Embryonic facial prominence (tissue), 1 donor: ENCODE results near the gene KCND2.
"Not testable (repeated sequence)": the region's sequence is repeated elsewhere in the genome, so short reads cannot be mapped to it uniquely, and the experiment has no call there.

Experiments used
- DNase-seq: peaks from one replicate; pipeline ENCODE4 v3.0.0-alpha.2; 2016; ENCODE audit errors: extremely low spot score

The KCND2 gene

GRCh38 chr7:120743128-120743527 is 470.2 kb downstream of the KCND2 start:
- no peak for DNase-seq

- DNase-seq = no peak
These were observed 487.1 kb downstream of the KCND2 start for GRCh38 chr7:120760050-120760449.

GRCh38 chr7:120760851-120761250 is 487.9 kb downstream of the KCND2 start:
- DNase-seq = no peak

GRCh38 chr7:120770206-120770605 is 497.2 kb downstream of the KCND2 start:
- no peak for DNase-seq

GRCh38 chr7:120774481-120774880 is 501.5 kb downstream of the KCND2 start:
- no peak for DNase-seq

- no peak for DNase-seq
These were observed 502.8 kb downstream of the KCND2 start for GRCh38 chr7:120775755-120776154.

GRCh38 chr7:120779078-120779477 is 506.1 kb downstream of the KCND2 start:
- DNase-seq = not testable (repeated sequence)

- DNase-seq = not testable (repeated sequence)
These were observed 507.5 kb downstream of the KCND2 start for GRCh38 chr7:120780451-120780850.

GRCh38 chr7:120780938-120781337 is 508.0 kb downstream of the KCND2 start:
- no peak for DNase-seq

GRCh38 chr7:120781924-120782323 is 508.9 kb downstream of the KCND2 start:
- not testable (repeated sequence) for DNase-seq

- no peak for DNase-seq
These were observed 510.3 kb downstream of the KCND2 start for GRCh38 chr7:120783273-120783672.

- no peak for DNase-seq
These were observed 510.7 kb downstream of the KCND2 start for GRCh38 chr7:120783721-120784120.

- DNase-seq = no peak
These were observed 512.1 kb downstream of the KCND2 start for GRCh38 chr7:120785095-120785494.

GRCh38 chr7:120792091-120792860 is 519.3 kb downstream of the KCND2 start:
- DNase-seq = no peak

- no peak for DNase-seq
These were observed 519.8 kb downstream of the KCND2 start for GRCh38 chr7:120792861-120793130.

GRCh38 chr7:120793213-120793936 is 520.4 kb downstream of the KCND2 start:
- DNase-seq = no peak

GRCh38 chr7:120794106-120794729 is 521.2 kb downstream of the KCND2 start:
- no peak for DNase-seq

GRCh38 chr7:120797026-120797645 is 524.2 kb downstream of the KCND2 start:
- DNase-seq = no peak

- DNase-seq = no peak
These were observed 526.2 kb downstream of the KCND2 start for GRCh38 chr7:120799147-120799546.
